K562 (cell line): ENCODE results near the gene GOLPH3L. TPM values are rescaled to one million over a fixed set of nuclear protein-coding genes. Genes with fewer than 3 reads are reported as not detected.
A peak's percentile ranks its signal among the peaks of the same experiment; 100 is the strongest.

Experiments
- CCAR2 ChIP-seq: fragments of 200-400 bp; formaldehyde crosslinking; IDR thresholded peaks from 2 replicates; pipeline ENCODE4 v1.6.1; 2017; ENCODE audit warnings: mild to moderate bottlenecking, low read depth, low read length
- FUS ChIP-seq: fragments of 200-400 bp; formaldehyde crosslinking; optimal IDR thresholded peaks from 2 replicates; pipeline ENCODE3; 2017; ENCODE audit warnings: low read depth, low read length
- GABPB2 ChIP-seq: fragments of 250-450 bp; sonication (Bioruptor Pico); conservative IDR thresholded peaks from 2 replicates; pipeline ENCODE4 v1.5.1; 2021; ENCODE audit warnings: mild to moderate bottlenecking
- HNRNPLL ChIP-seq: fragments of 200-400 bp; formaldehyde crosslinking; IDR thresholded peaks from 2 replicates; pipeline ENCODE4 v1.6.1; 2017; ENCODE audit warnings: low read length, low read depth, mild to moderate bottlenecking; ENCODE audit not compliant: poor library complexity, severe bottlenecking
- PCBP2 ChIP-seq: fragments of 200-400 bp; formaldehyde crosslinking; IDR thresholded peaks from 2 replicates; pipeline ENCODE4 v1.6.1; 2018; ENCODE audit warnings: low read length, low read depth, mild to moderate bottlenecking, moderate library complexity; ENCODE audit not compliant: poor library complexity, severe bottlenecking
- PTTG1 ChIP-seq: fragments of 450-650 bp; IDR thresholded peaks from 2 replicates; pipeline ENCODE4 v1.6.1; 2016; ENCODE audit warnings: low read depth, mild to moderate bottlenecking, missing genetic modification characterization, missing compliant biosample characterization
- SIN3A ChIP-seq, 2 experiments: fragments of 150-350 bp in 1 of 2; IDR thresholded peaks; 2 replicates each; pipeline ENCODE4 v1.6.1; 2011 to 2016; ENCODE audit warnings: borderline replicate concordance in 2 of 2, low read depth in 2 of 2, low read length in 2 of 2, mild to moderate bottlenecking in 2 of 2, moderate library complexity in 2 of 2; ENCODE audit not compliant: control insufficient read depth in 1 of 2
- ZNF586 ChIP-seq: fragments of 450-650 bp; formaldehyde crosslinking; conservative IDR thresholded peaks from 2 replicates; pipeline ENCODE4 v1.4.0; 2020; ENCODE audit warnings: mild to moderate bottlenecking, moderate library complexity
- polyA plus RNA-seq, 8 experiments: library from polyadenylated mRNA; depleted of rRNA in 4 of 8; stranded (reverse) in 5 of 8; unstranded in 3 of 8; fragments of >200 nt; fragmentation: Nextera tagmentation in 2 of 8; fragmentation: Illumina TruSeq in 1 of 8; extraction: Ambion mirVana in 2 of 8; extraction: Trizol in 1 of 8; gene quantifications; 2 replicates each; pipeline versions ENCODE4 v1.2.1 to v1.2.3, GENCODE V29; 2011 to 2014; ENCODE audit warnings: inconsistent platforms in 1 of 8, missing spikeins in 1 of 8
- total RNA-seq, 7 experiments: library from RNA; depleted of rRNA in 6 of 7; stranded (reverse); fragments of >200 nt in 6 of 7; fragmentation: Illumina TruSeq in 2 of 7; extraction: Trizol in 2 of 7; gene quantifications; 2 replicates each; pipeline versions ENCODE4 v1.2.1 to v1.2.3, GENCODE V29; 2011 to 2021; ENCODE audit warnings: low replicate concordance in 1 of 7
- TF ChIP-seq, protein P1 (sequence below): fragments of 450-650 bp; IDR thresholded peaks from 2 replicates; pipeline ENCODE4 v1.6.1; 2017; ENCODE audit warnings: antibody characterized with exemption, mild to moderate bottlenecking
- TF ChIP-seq, protein P2 (sequence below): fragments of 450-650 bp; formaldehyde crosslinking; IDR thresholded peaks from 2 replicates; pipeline ENCODE4 v1.4.0; 2020; ENCODE audit warnings: mild to moderate bottlenecking, moderate library complexity
- TF ChIP-seq, protein P3 (sequence below): sonication (generic); formaldehyde crosslinking; IDR thresholded peaks from 2 replicates; pipeline ENCODE4 v1.8.0; 2022; ENCODE audit warnings: mild to moderate bottlenecking, missing genetic modification reagents, borderline replicate concordance
- TF ChIP-seq, protein P4 (sequence below): fragments of 150-350 bp; IDR thresholded peaks from 2 replicates; pipeline ENCODE4 v1.6.1; 2014; ENCODE audit warnings: low read depth, mild to moderate bottlenecking, low read length, borderline replicate concordance

GOLPH3L gene
- total and polyA plus RNA-seq, 9 of the 15 experiments (the other 6 are each of a cell fraction or from before 2014, with no cell fraction given), result 8.1 to 42.1 (median 21.6) TPM

DNA sequence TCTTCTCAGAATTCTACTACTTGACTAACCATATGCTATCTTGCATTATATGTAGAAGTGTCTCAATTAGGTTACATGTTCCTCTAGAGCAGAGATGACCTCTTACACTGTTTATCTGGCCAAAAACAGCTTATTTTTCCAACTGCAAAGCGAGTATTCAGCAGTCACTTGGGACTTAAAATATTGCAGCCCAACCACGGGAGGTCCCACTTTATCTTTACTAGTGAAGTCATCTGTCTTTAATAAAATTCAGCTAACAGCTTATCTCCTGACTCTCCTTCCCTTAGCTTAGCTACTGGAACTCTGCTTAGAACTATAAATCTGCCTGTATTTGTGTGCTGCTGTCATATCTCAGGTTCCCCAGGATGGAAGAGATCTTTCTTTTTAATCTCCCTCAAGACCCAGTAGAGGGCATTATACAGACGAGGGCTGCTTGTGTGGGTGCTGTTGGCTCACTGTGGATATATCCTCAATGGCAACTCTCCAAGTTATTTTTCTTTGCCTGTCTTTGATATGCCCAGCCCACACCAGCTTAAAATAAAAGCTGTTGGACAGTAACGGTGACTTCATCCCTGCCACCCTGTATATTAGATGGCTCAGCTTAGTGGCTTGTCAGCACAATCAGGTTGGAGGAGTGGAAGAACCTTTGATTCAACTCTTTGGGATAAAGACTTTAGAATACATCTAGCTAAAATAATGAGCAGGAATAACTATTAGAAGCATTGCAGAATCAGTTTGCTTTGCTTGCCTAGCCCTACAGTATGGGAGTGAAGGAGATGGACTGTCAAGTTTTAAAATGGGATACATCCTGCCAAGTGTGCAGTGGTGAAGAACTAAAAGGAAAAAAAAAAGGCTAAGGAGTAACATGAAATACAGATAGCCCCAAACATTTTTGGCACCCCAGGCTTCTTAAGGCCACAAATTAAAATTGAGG, 77.1 kb downstream of the GOLPH3L start (continued):
- TF ChIP-seq, protein P1, sequence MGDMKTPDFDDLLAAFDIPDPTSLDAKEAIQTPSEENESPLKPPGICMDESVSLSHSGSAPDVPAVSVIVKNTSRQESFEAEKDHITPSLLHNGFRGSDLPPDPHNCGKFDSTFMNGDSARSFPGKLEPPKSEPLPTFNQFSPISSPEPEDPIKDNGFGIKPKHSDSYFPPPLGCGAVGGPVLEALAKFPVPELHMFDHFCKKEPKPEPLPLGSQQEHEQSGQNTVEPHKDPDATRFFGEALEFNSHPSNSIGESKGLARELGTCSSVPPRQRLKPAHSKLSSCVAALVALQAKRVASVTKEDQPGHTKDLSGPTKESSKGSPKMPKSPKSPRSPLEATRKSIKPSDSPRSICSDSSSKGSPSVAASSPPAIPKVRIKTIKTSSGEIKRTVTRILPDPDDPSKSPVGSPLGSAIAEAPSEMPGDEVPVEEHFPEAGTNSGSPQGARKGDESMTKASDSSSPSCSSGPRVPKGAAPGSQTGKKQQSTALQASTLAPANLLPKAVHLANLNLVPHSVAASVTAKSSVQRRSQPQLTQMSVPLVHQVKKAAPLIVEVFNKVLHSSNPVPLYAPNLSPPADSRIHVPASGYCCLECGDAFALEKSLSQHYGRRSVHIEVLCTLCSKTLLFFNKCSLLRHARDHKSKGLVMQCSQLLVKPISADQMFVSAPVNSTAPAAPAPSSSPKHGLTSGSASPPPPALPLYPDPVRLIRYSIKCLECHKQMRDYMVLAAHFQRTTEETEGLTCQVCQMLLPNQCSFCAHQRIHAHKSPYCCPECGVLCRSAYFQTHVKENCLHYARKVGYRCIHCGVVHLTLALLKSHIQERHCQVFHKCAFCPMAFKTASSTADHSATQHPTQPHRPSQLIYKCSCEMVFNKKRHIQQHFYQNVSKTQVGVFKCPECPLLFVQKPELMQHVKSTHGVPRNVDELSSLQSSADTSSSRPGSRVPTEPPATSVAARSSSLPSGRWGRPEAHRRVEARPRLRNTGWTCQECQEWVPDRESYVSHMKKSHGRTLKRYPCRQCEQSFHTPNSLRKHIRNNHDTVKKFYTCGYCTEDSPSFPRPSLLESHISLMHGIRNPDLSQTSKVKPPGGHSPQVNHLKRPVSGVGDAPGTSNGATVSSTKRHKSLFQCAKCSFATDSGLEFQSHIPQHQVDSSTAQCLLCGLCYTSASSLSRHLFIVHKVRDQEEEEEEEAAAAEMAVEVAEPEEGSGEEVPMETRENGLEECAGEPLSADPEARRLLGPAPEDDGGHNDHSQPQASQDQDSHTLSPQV, result peak; percentile 93; the same call in 1 of the 2 replicates
- no peak for TF ChIP-seq FUS
- TF ChIP-seq, protein P2, sequence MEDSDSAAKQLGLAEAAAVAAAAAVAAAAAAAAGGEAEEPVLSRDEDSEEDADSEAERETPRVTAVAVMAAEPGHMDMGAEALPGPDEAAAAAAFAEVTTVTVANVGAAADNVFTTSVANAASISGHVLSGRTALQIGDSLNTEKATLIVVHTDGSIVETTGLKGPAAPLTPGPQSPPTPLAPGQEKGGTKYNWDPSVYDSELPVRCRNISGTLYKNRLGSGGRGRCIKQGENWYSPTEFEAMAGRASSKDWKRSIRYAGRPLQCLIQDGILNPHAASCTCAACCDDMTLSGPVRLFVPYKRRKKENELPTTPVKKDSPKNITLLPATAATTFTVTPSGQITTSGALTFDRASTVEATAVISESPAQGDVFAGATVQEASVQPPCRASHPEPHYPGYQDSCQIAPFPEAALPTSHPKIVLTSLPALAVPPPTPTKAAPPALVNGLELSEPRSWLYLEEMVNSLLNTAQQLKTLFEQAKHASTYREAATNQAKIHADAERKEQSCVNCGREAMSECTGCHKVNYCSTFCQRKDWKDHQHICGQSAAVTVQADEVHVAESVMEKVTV (CRISPR knock-in tag), result no peak
- TF ChIP-seq, protein P3, sequence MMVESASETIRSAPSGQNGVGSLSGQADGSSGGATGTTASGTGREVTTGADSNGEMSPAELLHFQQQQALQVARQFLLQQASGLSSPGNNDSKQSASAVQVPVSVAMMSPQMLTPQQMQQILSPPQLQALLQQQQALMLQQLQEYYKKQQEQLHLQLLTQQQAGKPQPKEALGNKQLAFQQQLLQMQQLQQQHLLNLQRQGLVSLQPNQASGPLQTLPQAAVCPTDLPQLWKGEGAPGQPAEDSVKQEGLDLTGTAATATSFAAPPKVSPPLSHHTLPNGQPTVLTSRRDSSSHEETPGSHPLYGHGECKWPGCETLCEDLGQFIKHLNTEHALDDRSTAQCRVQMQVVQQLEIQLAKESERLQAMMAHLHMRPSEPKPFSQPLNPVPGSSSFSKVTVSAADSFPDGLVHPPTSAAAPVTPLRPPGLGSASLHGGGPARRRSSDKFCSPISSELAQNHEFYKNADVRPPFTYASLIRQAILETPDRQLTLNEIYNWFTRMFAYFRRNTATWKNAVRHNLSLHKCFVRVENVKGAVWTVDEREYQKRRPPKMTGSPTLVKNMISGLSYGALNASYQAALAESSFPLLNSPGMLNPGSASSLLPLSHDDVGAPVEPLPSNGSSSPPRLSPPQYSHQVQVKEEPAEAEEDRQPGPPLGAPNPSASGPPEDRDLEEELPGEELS (CRISPR knock-in tag), result no peak
- TF ChIP-seq ZNF586 (CRISPR knock-in tag), result no peak
- TF ChIP-seq SIN3A (IDR thresholded peaks at IDR 0.05; ENCODE audit: borderline replicate concordance in 2 of 2, control insufficient read depth in 1 of 2, low read depth in 2 of 2, low read length in 2 of 2), result 0 out of 4 replicates have a peak, but pooled peaks of 1 of the 2 experiments have one; percentile 29
- no peak for TF ChIP-seq GABPB2
- TF ChIP-seq HNRNPLL, result no peak
- TF ChIP-seq, protein P4, sequence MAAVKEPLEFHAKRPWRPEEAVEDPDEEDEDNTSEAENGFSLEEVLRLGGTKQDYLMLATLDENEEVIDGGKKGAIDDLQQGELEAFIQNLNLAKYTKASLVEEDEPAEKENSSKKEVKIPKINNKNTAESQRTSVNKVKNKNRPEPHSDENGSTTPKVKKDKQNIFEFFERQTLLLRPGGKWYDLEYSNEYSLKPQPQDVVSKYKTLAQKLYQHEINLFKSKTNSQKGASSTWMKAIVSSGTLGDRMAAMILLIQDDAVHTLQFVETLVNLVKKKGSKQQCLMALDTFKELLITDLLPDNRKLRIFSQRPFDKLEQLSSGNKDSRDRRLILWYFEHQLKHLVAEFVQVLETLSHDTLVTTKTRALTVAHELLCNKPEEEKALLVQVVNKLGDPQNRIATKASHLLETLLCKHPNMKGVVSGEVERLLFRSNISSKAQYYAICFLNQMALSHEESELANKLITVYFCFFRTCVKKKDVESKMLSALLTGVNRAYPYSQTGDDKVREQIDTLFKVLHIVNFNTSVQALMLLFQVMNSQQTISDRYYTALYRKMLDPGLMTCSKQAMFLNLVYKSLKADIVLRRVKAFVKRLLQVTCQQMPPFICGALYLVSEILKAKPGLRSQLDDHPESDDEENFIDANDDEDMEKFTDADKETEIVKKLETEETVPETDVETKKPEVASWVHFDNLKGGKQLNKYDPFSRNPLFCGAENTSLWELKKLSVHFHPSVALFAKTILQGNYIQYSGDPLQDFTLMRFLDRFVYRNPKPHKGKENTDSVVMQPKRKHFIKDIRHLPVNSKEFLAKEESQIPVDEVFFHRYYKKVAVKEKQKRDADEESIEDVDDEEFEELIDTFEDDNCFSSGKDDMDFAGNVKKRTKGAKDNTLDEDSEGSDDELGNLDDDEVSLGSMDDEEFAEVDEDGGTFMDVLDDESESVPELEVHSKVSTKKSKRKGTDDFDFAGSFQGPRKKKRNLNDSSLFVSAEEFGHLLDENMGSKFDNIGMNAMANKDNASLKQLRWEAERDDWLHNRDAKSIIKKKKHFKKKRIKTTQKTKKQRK, result no peak
- no peak for TF ChIP-seq CCAR2
- TF ChIP-seq PTTG1, result no peak
- TF ChIP-seq PCBP2, result no peak
